Endothelial cell of umbilical vein (primary cell): ENCODE measurements around the gene MTA1. TPM values are rescaled to one million over a fixed set of nuclear protein-coding genes. Genes with fewer than 3 reads are reported as not detected.

ENCODE experiments used
- BruUV-seq: library from RNA; stranded (reverse); fragments of 400-500 nt; replicated peaks from 2 replicates; lab custom pipeline; 2021; lab: Mats Ljungman, UMichigan
- CTCF ChIA-PET: fragments of 300-600, 350-600 bp; sonication (Branson Sonifier 250); formaldehyde crosslinking; loops from one replicate; lab custom pipeline; 2021; ENCODE audit warnings: antibody characterized with exemption, inconsistent platforms; lab: Charles Lee
- POLR2A ChIA-PET: fragments of 300-600, 350-600 bp; sonication (Branson Sonifier 250); formaldehyde crosslinking; loops from one replicate; lab custom pipeline; 2021; ENCODE audit warnings: antibody characterized with exemption, inconsistent platforms; lab: Charles Lee
- DNase-seq: peaks from one replicate; pipeline ENCODE4 v3.0.0-alpha.2; 2011; ENCODE audit warnings: low read depth, low spot score
- FAIRE-seq: peaks from 2 replicates; lab custom pipeline; 2011; peaks lifted over from hg19 to GRCh38; lab: Jason Lieb, UNC
- H2AFZ ChIP-seq: 2 replicates; pipeline ENCODE4 v1.6.0; 2012; ENCODE audit warnings: low read depth, low read length, control low read depth, inconsistent platforms
- H3K27ac ChIP-seq: 2 replicates; pipeline ENCODE4 v1.5.1; 2011; ENCODE audit warnings: low read depth, mild to moderate bottlenecking, control low read depth, low read length, moderate library complexity; ENCODE audit not compliant: insufficient read depth
- H3K27me3 ChIP-seq, 2 experiments: 2 replicates each; pipeline versions ENCODE4 v1.6.0 to v1.6.1; 2011; ENCODE audit warnings: low read length in 2 of 2, mixed read lengths in 1 of 2; ENCODE audit not compliant: control insufficient read depth in 2 of 2, insufficient read depth in 2 of 2
- H3K36me3 ChIP-seq, 2 experiments: 2 replicates in 1 of 2; 3 replicates in 1 of 2; pipeline ENCODE4 v1.5.1; 2011; ENCODE audit warnings: low read length in 2 of 2, mild to moderate bottlenecking in 1 of 2, moderate library complexity in 1 of 2; ENCODE audit not compliant: control insufficient read depth in 2 of 2, insufficient read depth in 2 of 2; ENCODE audit errors: extremely low read depth in 1 of 2
- H3K4me1 ChIP-seq: 3 replicates; pipeline ENCODE4 v1.5.1; 2011; ENCODE audit warnings: mild to moderate bottlenecking, low read length; ENCODE audit not compliant: control insufficient read depth, insufficient read depth; ENCODE audit errors: extremely low read depth
- H3K4me2 ChIP-seq: 2 replicates; pipeline ENCODE4 v1.6.1; 2011; ENCODE audit warnings: low read length, control low read depth, mixed read lengths; ENCODE audit not compliant: insufficient read depth
- H3K4me3 ChIP-seq, 3 experiments: fragments of 200-600 bp in 1 of 3; sonication (generic), shearing (Covaris generic) in 1 of 3; replicated peaks in 1 of 3; 2 replicates each; pipeline ENCODE4 v1.5.1; 2011 to 2016; ENCODE audit warnings: control low read depth in 3 of 3, low read length in 3 of 3, mild to moderate bottlenecking in 2 of 3, inconsistent platforms in 1 of 3, low read depth in 1 of 3, moderate library complexity in 1 of 3; ENCODE audit not compliant: insufficient read depth in 1 of 3
- H3K79me2 ChIP-seq: 2 replicates; pipeline ENCODE4 v1.6.0; 2012; ENCODE audit warnings: low read length, inconsistent platforms; ENCODE audit not compliant: control insufficient read depth, insufficient read depth
- H3K9ac ChIP-seq: replicated peaks from 2 replicates; pipeline ENCODE3; 2011; ENCODE audit warnings: low read length, control low read depth; ENCODE audit not compliant: insufficient read depth; ENCODE audit errors: extremely low read depth
- H3K9me1 ChIP-seq: replicated peaks from 3 replicates; pipeline ENCODE4 v1.6.0; 2011; ENCODE audit warnings: mild to moderate bottlenecking, low read length; ENCODE audit not compliant: control insufficient read depth, insufficient read depth; ENCODE audit errors: extremely low read depth
- H3K9me3 ChIP-seq: replicated peaks from 2 replicates; pipeline ENCODE4 v1.5.1; 2012; ENCODE audit warnings: low read length, inconsistent platforms; ENCODE audit not compliant: control insufficient read depth, insufficient read depth
- H4K20me1 ChIP-seq: replicated peaks from 2 replicates; pipeline ENCODE3; 2011; ENCODE audit warnings: mild to moderate bottlenecking, low read length; ENCODE audit not compliant: control insufficient read depth, insufficient read depth; ENCODE audit errors: extremely low read depth
- EZH2 ChIP-seq: IDR thresholded peaks from 2 replicates; pipeline ENCODE4 v1.6.1; 2012; ENCODE audit warnings: borderline replicate concordance, low read depth, mild to moderate bottlenecking, moderate library complexity, low read length, inconsistent platforms; ENCODE audit not compliant: severe bottlenecking
- FOS ChIP-seq: IDR thresholded peaks from 2 replicates; pipeline ENCODE4 v1.6.1; 2011; ENCODE audit warnings: mild to moderate bottlenecking, low read length, moderate library complexity, borderline replicate concordance; ENCODE audit not compliant: insufficient read depth
- GATA2 ChIP-seq: IDR thresholded peaks from 2 replicates; pipeline ENCODE4 v1.7.0; 2011; ENCODE audit warnings: low read depth, mild to moderate bottlenecking, moderate library complexity, mixed read lengths, low read length; ENCODE audit not compliant: insufficient read length, insufficient read depth
- JUN ChIP-seq: IDR thresholded peaks from 2 replicates; pipeline ENCODE4 v1.6.1; 2011; ENCODE audit warnings: borderline replicate concordance, low read depth; ENCODE audit not compliant: insufficient read length, insufficient read depth
- MAX ChIP-seq: IDR thresholded peaks from 2 replicates; pipeline ENCODE4 v1.6.1; 2011; ENCODE audit not compliant: insufficient read depth, insufficient read length
- MYC ChIP-seq: IDR thresholded peaks from one replicate; pipeline ENCODE4 v1.6.1; 2011; ENCODE audit warnings: mild to moderate bottlenecking, low read depth, low read length
- POLR2A ChIP-seq: IDR thresholded peaks from 2 replicates; pipeline ENCODE4 v1.6.1; 2012; ENCODE audit warnings: low read depth, mild to moderate bottlenecking, control low read depth, low read length
- POLR2AphosphoS5 ChIP-seq: IDR thresholded peaks from 2 replicates; pipeline ENCODE4 v1.6.1; 2012; ENCODE audit warnings: low read depth, mild to moderate bottlenecking, control low read depth, low read length, moderate library complexity; ENCODE audit not compliant: insufficient read depth
- dilution Hi-C: fragments of 300-500 bp; cut with MboI; formaldehyde crosslinking; loops from one replicate; pipeline ENCODE4 v1.15.0; 2019; ENCODE audit warnings: low sequenced_read_pairs; ENCODE audit not compliant: extremely low pct_ligation_motif_present
- intact Hi-C: fragments of 100-400 bp; cut with micrococcal nuclease; formaldehyde crosslinking; loops from one replicate; pipeline ENCODE4 v1.10.0; 2022
- polyA plus RNA-seq, 4 experiments: library from polyadenylated mRNA; depleted of rRNA in 3 of 4; stranded (reverse) in 3 of 4; unstranded in 1 of 4; fragments of >200 nt; gene quantifications; 2 replicates each; pipeline versions ENCODE4 v1.2.1 to v1.2.3, GENCODE V29; 2011 to 2012; ENCODE audit warnings: missing spikeins in 1 of 4
- total RNA-seq: library from RNA; stranded (reverse); gene quantifications from 2 replicates; pipeline ENCODE4 v1.2.3, GENCODE V29; 2021
- TF ChIP-seq, protein P1 (sequence below), 2 donors: IDR thresholded peaks; 1 replicate in 1 of 2; 2 replicates in 1 of 2; pipeline ENCODE4 v1.5.1; 2011; ENCODE audit warnings: low read length in 2 of 2, mild to moderate bottlenecking in 2 of 2, moderate library complexity in 2 of 2, control low read depth in 1 of 2, inconsistent platforms in 1 of 2, low read depth in 1 of 2; ENCODE audit not compliant: insufficient read depth in 1 of 2; ENCODE audit errors: extremely low read depth in 1 of 2

Gene MTA1
- total and polyA plus RNA-seq, 2 donors (not counting 3 experiments of a cell fraction or from before 2014, with no cell fraction given) = 85.2 to 167 TPM

DNA sequence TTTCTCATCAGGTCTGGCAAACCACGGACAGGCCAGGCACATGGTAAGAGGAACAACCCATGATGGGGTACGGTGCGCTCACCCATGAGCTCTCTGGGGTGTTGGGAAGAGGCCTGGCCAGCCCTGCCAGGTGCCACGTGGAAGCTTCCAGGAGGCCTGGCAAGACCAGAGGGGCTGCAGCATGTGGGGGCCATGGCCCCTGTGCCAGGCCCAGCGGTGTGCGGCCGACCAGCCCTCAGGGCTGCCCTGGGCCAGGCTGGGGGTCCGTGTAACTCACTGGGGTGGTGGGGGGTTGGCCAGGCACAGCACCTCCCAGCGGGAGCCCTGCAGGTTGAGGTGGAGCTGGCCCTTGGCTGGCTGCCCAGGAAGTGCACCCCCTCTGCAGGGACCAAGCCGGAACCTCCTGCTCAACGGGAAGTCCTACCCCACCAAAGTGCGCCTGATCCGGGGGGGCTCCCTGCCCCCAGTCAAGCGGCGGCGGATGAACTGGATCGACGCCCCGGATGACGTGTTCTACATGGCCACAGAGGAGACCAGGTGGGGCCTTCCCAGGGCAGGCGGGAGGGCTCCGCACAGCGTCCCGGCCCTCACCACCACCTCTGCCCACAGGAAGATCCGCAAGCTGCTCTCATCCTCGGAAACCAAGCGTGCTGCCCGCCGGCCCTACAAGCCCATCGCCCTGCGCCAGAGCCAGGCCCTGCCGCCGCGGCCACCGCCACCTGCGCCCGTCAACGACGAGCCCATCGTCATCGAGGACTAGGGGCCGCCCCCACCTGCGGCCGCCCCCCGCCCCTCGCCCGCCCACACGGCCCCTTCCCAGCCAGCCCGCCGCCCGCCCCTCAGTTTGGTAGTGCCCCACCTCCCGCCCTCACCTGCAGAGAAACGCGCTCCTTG, 50.1 kb downstream of the MTA1 start:
- H3K27me3 ChIP-seq = no peaks in the 10 kb centered on the region
- dilution Hi-C loops (no loop called here), intact Hi-C loops (no loop called here)
- CTCF ChIA-PET = interaction anchor here (5.3 to 6.3 kb wide), 2 partner anchors 12 to 20 kb away, joined by 27 to 53 read pairs; no protein-coding TSS in a partner anchor
- H3K4me3 ChIP-seq = no peak overlapping the region
- no peak for FAIRE-seq
- H3K9ac ChIP-seq = no peak overlapping the region
- DNase-seq = no peak
- H3K36me3 ChIP-seq = peaks cover 5 to 32% of the 10 kb centered on the region in 2 experiments
- POLR2A ChIA-PET = no interaction called here
- H3K9me1 ChIP-seq = no peaks in the 10 kb centered on the region
- no TSS peak for BruUV-seq
- no peaks in the 10 kb centered on the region for H3K79me2 ChIP-seq
- TF ChIP-seq POLR2A = no peak
- TF ChIP-seq MYC = no peak
- no peak for TF ChIP-seq GATA2
- TF ChIP-seq JUN = no peak
- TF ChIP-seq FOS = no peak
- TF ChIP-seq EZH2 = no peak
- TF ChIP-seq POLR2AphosphoS5 = no peak
- TF ChIP-seq MAX = no peak
- TF ChIP-seq, protein P1, sequence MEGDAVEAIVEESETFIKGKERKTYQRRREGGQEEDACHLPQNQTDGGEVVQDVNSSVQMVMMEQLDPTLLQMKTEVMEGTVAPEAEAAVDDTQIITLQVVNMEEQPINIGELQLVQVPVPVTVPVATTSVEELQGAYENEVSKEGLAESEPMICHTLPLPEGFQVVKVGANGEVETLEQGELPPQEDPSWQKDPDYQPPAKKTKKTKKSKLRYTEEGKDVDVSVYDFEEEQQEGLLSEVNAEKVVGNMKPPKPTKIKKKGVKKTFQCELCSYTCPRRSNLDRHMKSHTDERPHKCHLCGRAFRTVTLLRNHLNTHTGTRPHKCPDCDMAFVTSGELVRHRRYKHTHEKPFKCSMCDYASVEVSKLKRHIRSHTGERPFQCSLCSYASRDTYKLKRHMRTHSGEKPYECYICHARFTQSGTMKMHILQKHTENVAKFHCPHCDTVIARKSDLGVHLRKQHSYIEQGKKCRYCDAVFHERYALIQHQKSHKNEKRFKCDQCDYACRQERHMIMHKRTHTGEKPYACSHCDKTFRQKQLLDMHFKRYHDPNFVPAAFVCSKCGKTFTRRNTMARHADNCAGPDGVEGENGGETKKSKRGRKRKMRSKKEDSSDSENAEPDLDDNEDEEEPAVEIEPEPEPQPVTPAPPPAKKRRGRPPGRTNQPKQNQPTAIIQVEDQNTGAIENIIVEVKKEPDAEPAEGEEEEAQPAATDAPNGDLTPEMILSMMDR (IDR thresholded peaks at IDR 0.05; ENCODE audit: extremely low read depth in 1 of 2, insufficient read depth in 1 of 2, low read depth in 1 of 2, low read length in 2 of 2) = no peak
- H3K4me1 ChIP-seq = peaks cover 7% of the 10 kb centered on the region
- H3K9me3 ChIP-seq = no peaks in the 10 kb centered on the region
- H2AFZ ChIP-seq = no peak overlapping the region
- no peak overlapping the region for H3K27ac ChIP-seq
- H3K4me2 ChIP-seq = no peak overlapping the region
- H4K20me1 ChIP-seq = no peaks in the 10 kb centered on the region
